Endothelial cell of umbilical vein (primary cell): Measurements from ENCODE around the gene CCDC92B.

Experiments used
- JUN ChIP-seq: IDR thresholded peaks from 2 replicates; pipeline ENCODE4 v1.6.1; 2011; ENCODE audit warnings: borderline replicate concordance, low read depth; ENCODE audit not compliant: insufficient read length, insufficient read depth
- POLR2A ChIP-seq: IDR thresholded peaks from 2 replicates; pipeline ENCODE4 v1.6.1; 2012; ENCODE audit warnings: low read depth, mild to moderate bottlenecking, control low read depth, low read length
- POLR2AphosphoS5 ChIP-seq: IDR thresholded peaks from 2 replicates; pipeline ENCODE4 v1.6.1; 2012; ENCODE audit warnings: low read depth, mild to moderate bottlenecking, control low read depth, low read length, moderate library complexity; ENCODE audit not compliant: insufficient read depth
- TF ChIP-seq, protein P1 (sequence below), 2 donors: IDR thresholded peaks; 1 replicate in 1 of 2; 2 replicates in 1 of 2; pipeline ENCODE4 v1.5.1; 2011; ENCODE audit warnings: low read length in 2 of 2, mild to moderate bottlenecking in 2 of 2, moderate library complexity in 2 of 2, control low read depth in 1 of 2, inconsistent platforms in 1 of 2, low read depth in 1 of 2; ENCODE audit not compliant: insufficient read depth in 1 of 2; ENCODE audit errors: extremely low read depth in 1 of 2
- TF ChIP-seq, protein P2 (sequence below): IDR thresholded peaks from 2 replicates; pipeline ENCODE4 v1.6.1; 2011; ENCODE audit not compliant: insufficient read depth, insufficient read length

DNA sequence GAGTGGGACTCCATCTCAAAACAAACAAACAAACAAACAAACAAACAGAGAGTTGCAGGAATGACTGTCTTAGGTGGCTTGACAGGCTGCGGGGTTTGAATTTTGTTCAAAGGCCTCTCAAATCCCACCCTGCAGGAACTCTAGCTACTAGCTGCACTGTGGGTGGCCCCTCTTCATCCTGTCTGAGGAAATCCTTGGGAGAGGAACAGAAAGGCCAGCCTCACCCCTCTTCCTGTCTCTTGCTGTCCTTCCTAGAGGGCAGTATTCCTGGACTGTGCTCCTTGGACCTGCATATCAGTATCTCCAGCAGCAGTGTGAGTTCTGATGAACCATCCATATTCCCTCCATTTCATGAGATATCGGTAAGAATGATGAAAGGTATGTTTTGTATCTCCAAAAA, 2.0 kb upstream of the CCDC92B start:
- no peak for TF ChIP-seq JUN
- TF ChIP-seq, protein P1, sequence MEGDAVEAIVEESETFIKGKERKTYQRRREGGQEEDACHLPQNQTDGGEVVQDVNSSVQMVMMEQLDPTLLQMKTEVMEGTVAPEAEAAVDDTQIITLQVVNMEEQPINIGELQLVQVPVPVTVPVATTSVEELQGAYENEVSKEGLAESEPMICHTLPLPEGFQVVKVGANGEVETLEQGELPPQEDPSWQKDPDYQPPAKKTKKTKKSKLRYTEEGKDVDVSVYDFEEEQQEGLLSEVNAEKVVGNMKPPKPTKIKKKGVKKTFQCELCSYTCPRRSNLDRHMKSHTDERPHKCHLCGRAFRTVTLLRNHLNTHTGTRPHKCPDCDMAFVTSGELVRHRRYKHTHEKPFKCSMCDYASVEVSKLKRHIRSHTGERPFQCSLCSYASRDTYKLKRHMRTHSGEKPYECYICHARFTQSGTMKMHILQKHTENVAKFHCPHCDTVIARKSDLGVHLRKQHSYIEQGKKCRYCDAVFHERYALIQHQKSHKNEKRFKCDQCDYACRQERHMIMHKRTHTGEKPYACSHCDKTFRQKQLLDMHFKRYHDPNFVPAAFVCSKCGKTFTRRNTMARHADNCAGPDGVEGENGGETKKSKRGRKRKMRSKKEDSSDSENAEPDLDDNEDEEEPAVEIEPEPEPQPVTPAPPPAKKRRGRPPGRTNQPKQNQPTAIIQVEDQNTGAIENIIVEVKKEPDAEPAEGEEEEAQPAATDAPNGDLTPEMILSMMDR (IDR thresholded peaks at IDR 0.05; ENCODE audit: extremely low read depth in 1 of 2, insufficient read depth in 1 of 2, low read depth in 1 of 2, low read length in 2 of 2): no peak
- no peak for TF ChIP-seq POLR2A
- TF ChIP-seq, protein P2, sequence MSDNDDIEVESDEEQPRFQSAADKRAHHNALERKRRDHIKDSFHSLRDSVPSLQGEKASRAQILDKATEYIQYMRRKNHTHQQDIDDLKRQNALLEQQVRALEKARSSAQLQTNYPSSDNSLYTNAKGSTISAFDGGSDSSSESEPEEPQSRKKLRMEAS: no peak
- TF ChIP-seq POLR2AphosphoS5: no peak
